Measurements from ENCODE around the gene MKKS. TPM values are rescaled to one million over a fixed set of nuclear protein-coding genes. Genes with fewer than 3 reads are reported as not detected.

Gene MKKS
- total RNA-seq, 4 donors from 2014 or later: 0.80 to 22.5 (median 17.6) TPM

DNA sequence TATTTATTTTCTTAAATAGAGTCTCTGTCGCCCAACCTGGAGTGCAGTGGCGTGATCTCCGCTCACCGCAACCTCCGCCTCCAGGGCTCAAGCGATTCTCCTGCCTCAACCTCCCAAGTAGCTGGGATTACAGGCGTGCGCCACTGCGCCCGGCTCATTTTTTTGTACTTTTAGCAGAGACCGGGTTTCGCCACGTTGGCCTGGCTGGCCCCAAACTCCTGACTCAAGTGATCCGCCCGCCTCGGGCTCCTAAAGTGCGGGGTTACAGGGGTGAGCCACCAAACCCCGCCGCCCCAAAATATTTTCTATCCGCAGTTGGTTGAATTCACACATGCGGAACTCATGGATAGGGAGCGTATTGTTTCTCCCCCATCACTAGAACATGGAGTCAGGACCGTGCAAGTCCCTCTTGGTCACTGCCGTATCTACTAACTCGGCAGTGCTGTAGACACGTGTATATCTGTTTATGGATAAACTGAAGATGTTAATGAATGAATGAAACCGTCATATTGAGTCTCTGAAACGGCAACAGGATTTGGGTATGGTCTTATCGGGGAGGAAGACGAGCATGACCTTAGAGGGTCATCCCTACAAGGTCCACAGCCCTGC lies 904 bp downstream of the MKKS start:
- no peak for DNase-seq

DNA sequence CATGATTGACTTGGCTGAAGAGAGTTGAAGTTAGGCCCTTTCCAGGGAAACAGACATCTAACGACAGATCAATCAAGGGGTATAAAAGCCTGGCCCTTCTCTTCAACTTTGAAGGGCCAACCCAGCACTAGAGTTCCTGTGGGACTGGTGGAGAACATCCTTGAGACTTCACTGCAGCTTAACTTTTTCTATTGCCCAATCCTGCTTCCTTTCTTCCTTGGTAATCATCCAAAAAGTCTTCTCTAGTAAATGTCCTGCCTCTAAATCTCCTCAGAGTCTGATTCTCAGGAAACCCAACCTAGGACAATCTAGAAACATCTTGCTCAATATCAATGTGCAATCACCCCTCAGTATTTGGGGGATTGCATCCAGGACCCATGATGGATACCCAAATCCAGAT lies 1.9 kb downstream of the MKKS start:
- intact Hi-C loops (cut with DNase I; ENCODE audit: low total_unique reads): no loop called here
- 74% methylated on average over 1 of the region's 1 CpG; no CpG with 5 or more reads in 1 of the 2 donors for WGBS, 2 donors (ENCODE audit: low coverage in 1 of 2)

More for the DNA sequence above, 904 bp downstream of the MKKS start:
- in situ Hi-C loops (cut with MboI; ENCODE audit: low pct_ligation_motif_present in 1 of 4, low pct_unique_long_range_greater_than_20kb in 1 of 4, low sequenced_read_pairs in 3 of 4): loop anchor here in 1 of 4 donors (25.0 kb wide), 1 partner anchor 446 kb away; no protein-coding TSS in a partner anchor
- WGBS, 2 donors (ENCODE audit: low coverage in 1 of 2): 60% methylated on average over 30 of the region's 30 CpGs; no CpG with 5 or more reads in 1 of the 2 donors
- TF ChIP-seq POLR2A (IDR thresholded peaks at IDR 0.05): no peak
- no peak for TF ChIP-seq EP300 (IDR thresholded peaks at IDR 0.05; ENCODE audit: low read depth)
- TF ChIP-seq, protein P1, sequence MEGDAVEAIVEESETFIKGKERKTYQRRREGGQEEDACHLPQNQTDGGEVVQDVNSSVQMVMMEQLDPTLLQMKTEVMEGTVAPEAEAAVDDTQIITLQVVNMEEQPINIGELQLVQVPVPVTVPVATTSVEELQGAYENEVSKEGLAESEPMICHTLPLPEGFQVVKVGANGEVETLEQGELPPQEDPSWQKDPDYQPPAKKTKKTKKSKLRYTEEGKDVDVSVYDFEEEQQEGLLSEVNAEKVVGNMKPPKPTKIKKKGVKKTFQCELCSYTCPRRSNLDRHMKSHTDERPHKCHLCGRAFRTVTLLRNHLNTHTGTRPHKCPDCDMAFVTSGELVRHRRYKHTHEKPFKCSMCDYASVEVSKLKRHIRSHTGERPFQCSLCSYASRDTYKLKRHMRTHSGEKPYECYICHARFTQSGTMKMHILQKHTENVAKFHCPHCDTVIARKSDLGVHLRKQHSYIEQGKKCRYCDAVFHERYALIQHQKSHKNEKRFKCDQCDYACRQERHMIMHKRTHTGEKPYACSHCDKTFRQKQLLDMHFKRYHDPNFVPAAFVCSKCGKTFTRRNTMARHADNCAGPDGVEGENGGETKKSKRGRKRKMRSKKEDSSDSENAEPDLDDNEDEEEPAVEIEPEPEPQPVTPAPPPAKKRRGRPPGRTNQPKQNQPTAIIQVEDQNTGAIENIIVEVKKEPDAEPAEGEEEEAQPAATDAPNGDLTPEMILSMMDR (IDR thresholded peaks at IDR 0.05): no peak
- no peak for TF ChIP-seq POLR2AphosphoS5 (IDR thresholded peaks at IDR 0.05)
- no peaks in the 10 kb centered on the region for H3K9me3 ChIP-seq
- intact Hi-C loops (cut with DNase I; ENCODE audit: low total_unique reads): no loop called here
- H3K36me3 ChIP-seq: no peaks in the 10 kb centered on the region
- peaks cover 13 to 55% (median 25%) of the 10 kb centered on the region in 4 donors for H3K4me1 ChIP-seq
- H3K4me3 ChIP-seq: peak overlapping the region; percentile 71 to 86 (median 78)
- H3K27ac ChIP-seq: peak overlapping the region; percentile 94 to 97 (median 94)
- no peaks in the 10 kb centered on the region for H3K27me3 ChIP-seq

DNA sequence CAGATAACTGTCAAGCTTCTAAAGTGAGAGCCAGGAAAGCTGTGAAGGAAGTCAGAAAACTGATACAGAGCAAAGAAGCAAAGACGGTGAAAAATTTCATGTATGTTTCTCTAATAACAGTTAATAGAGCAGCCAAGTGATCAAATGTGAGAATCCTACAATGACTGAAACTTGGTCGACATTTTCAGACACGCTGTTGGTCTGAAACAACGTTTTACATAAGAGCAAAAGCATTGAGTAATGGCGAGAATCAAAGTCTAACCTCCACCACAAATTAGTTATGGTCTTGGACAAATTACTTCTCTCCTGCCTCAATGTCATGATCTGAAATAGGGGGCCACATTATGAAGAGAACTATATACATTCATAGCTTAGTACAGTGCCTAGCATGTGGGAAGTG lies 3.3 kb downstream of the MKKS start:
- H3K36me3 ChIP-seq: no peaks in the 10 kb centered on the region
- no peak overlapping the region for H3K4me3 ChIP-seq
- peak overlapping the region in 1 of 4 donors; percentile 12 for H3K27ac ChIP-seq
- H3K4me1 ChIP-seq: peaks cover 13 to 51% (median 23%) of the 10 kb centered on the region in 4 donors
- DNase-seq: no peak
- intact Hi-C loops (cut with DNase I; ENCODE audit: low total_unique reads): no loop called here
- TF ChIP-seq, protein P1 (IDR thresholded peaks at IDR 0.05): no peak
- TF ChIP-seq POLR2AphosphoS5 (IDR thresholded peaks at IDR 0.05) (no peak), POLR2A (IDR thresholded peaks at IDR 0.05) (no peak), EP300 (IDR thresholded peaks at IDR 0.05; ENCODE audit: low read depth) (no peak)
- no peaks in the 10 kb centered on the region for H3K9me3 ChIP-seq
- WGBS, 2 donors (ENCODE audit: low coverage in 1 of 2): 77 to 86% methylated on average over 5 of the region's 5 CpGs
- H3K27me3 ChIP-seq: no peaks in the 10 kb centered on the region
- in situ Hi-C loops (cut with MboI; ENCODE audit: low pct_ligation_motif_present in 1 of 4, low pct_unique_long_range_greater_than_20kb in 1 of 4, low sequenced_read_pairs in 3 of 4): loop anchor here in 1 of 4 donors (25.0 kb wide), 1 partner anchor 443 kb away; no protein-coding TSS in a partner anchor

More for the DNA sequence above, 1.9 kb downstream of the MKKS start:
- Histone ChIP-seq H3K27me3 (no peaks in the 10 kb centered on the region), H3K4me3 (no peak overlapping the region), H3K9me3 (no peaks in the 10 kb centered on the region), H3K27ac (no peak overlapping the region), H3K36me3 (no peaks in the 10 kb centered on the region), H3K4me1 (peaks cover 13 to 55% (median 25%) of the 10 kb centered on the region in 4 donors)
- in situ Hi-C loops (cut with MboI; ENCODE audit: low pct_ligation_motif_present in 1 of 4, low pct_unique_long_range_greater_than_20kb in 1 of 4, low sequenced_read_pairs in 3 of 4): loop anchor here in 1 of 4 donors (25.0 kb wide), 1 partner anchor 445 kb away; no protein-coding TSS in a partner anchor
- no peak for TF ChIP-seq POLR2AphosphoS5 (IDR thresholded peaks at IDR 0.05)
- TF ChIP-seq, protein P1 (IDR thresholded peaks at IDR 0.05): no peak
- DNase-seq: no peak

GRCh38 chr20:10430000-10430466 lies 4.0 kb downstream of the MKKS start:
- intact Hi-C loops (cut with DNase I; ENCODE audit: low total_unique reads): loop anchor here (5.0 kb wide), 1 partner anchor 453 kb away; no protein-coding TSS in a partner anchor
- no peak for TF ChIP-seq EP300 (IDR thresholded peaks at IDR 0.05; ENCODE audit: low read depth)
- TF ChIP-seq, protein P1 (IDR thresholded peaks at IDR 0.05): no peak
- no peak for TF ChIP-seq POLR2A (IDR thresholded peaks at IDR 0.05)
- no peak for TF ChIP-seq POLR2AphosphoS5 (IDR thresholded peaks at IDR 0.05)
- Histone ChIP-seq H3K36me3 (no peaks in the 10 kb centered on the region), H3K27me3 (no peaks in the 10 kb centered on the region), H3K4me3 (no peak overlapping the region), H3K4me1 (peaks cover 13 to 48% (median 22%) of the 10 kb centered on the region in 4 donors), H3K27ac (peak overlapping the region; percentile 2 to 12 (median 8)), H3K9me3 (no peaks in the 10 kb centered on the region)
- in situ Hi-C loops (cut with MboI; ENCODE audit: low pct_ligation_motif_present in 1 of 4, low pct_unique_long_range_greater_than_20kb in 1 of 4, low sequenced_read_pairs in 3 of 4): loop anchor here in 3 of 4 donors (5.0 to 25.0 kb wide), 3 partner anchors 443 to 453 kb away; no protein-coding TSS in a partner anchor
- DNase-seq: no peak
